Right cardiac atrium (tissue), 5 donors: Measurements from ENCODE around the gene SLC47A1. TPM values are rescaled to one million over a fixed set of nuclear protein-coding genes. Genes with fewer than 3 reads are reported as not detected.
A peak's percentile ranks its signal among the peaks of the same experiment; 100 is the strongest.
"Not testable (repeated sequence)": the region's sequence is repeated elsewhere in the genome, so short reads cannot be mapped to it uniquely, and the experiment has no call there.

ENCODE experiments used
- ATAC-seq, 2 donors: fragments of 200-7000 bp; cut with Tn5 transposase; one replicate each; pipeline versions ENCODE4 v1.8.0 to v1.9.1; 2020; ENCODE audit warnings: moderate library complexity in 2 of 2, mild to moderate bottlenecking in 1 of 2
- DNase-seq, 3 donors: peaks; one replicate each; pipeline ENCODE4 v3.0.0-alpha.2; 2020
- H3K27ac ChIP-seq: one replicate; pipeline ENCODE4 v1.5.1; 2013; ENCODE audit warnings: mild to moderate bottlenecking, low read length, control low read depth, moderate library complexity
- H3K27me3 ChIP-seq: one replicate; pipeline ENCODE4 v1.6.1; 2013; ENCODE audit not compliant: control insufficient read depth, insufficient read depth
- H3K4me1 ChIP-seq: one replicate; pipeline ENCODE4 v1.6.1; 2013; ENCODE audit warnings: low read length; ENCODE audit not compliant: control insufficient read depth, insufficient read depth
- H3K4me3 ChIP-seq: one replicate; pipeline ENCODE4 v1.5.1; 2013; ENCODE audit warnings: low read length, control low read depth
- H3K9me3 ChIP-seq: one replicate; pipeline ENCODE4 v1.6.1; 2013; ENCODE audit warnings: low read length; ENCODE audit not compliant: control insufficient read depth
- WGBS: extraction: QIAGEN DNeasy Blood & Tissue Kit; methylation state at CpG from one replicate; pipeline ENCODE4 v1.1.7; 2013; 5-methylcytosine and 5-hydroxymethylcytosine counted together
- intact Hi-C, 4 donors: fragments of 100-400 bp; cut with DNase I; formaldehyde crosslinking; loops; one replicate each; pipeline versions ENCODE4 v1.11.0 to v1.14.0; 2022 to 2023
- polyA plus RNA-seq: library from polyadenylated mRNA; stranded (reverse); fragments of 200-250 nt; gene quantifications from one replicate; pipeline ENCODE4 v1.2.3, GENCODE V29; 2013
- total RNA-seq, 4 donors: library from RNA; stranded (reverse); fragmentation: NEBNext Ultra II Directional; extraction: Animal tissue kit (Norgen Biotek cat#: 25700); gene quantifications; one replicate each; pipeline ENCODE4 v1.2.1, GENCODE V29; 2021
- donor health status: healthy with polysubstance abuse.
- donor health status: DM: no; HTN: yes; CAD: no.
- donor health status: DM: no; HTN: no; CAD: no.
- donor health status: DM: no; HTN: yes; CAD: no; lungs with severe emphysema.
- donor health status: DM: yes; HTN: yes; CAD: no.

Gene SLC47A1
- total and polyA plus RNA-seq, 5 donors = 0.77 to 2.5 (median 2.1) TPM

DNA sequence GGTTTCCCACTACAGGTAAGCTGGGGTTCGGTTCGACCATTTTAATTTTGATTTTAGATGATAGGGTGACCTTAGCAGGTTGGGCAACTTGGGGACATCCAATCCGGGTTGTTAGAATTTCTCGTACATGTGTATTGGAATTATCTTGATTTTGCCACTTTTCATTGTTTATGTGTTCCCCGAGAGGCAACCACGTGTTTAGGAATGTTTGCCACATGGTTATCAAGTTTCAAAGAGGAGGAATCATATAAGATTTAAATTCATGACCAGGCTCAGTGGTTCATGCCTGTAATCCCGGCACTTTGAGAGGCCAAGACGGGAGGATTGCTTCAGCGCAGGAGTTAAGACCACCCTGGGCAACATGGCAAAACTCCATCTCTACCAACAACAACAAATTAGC lies 10.0 kb upstream of the SLC47A1 start:
- 85% methylated on average over 9 of the region's 9 CpGs for WGBS
- no peaks in the 10 kb centered on the region for H3K9me3 ChIP-seq
- no peaks in the 10 kb centered on the region for H3K4me1 ChIP-seq
- no peaks in the 10 kb centered on the region for H3K27me3 ChIP-seq
- intact Hi-C loops = no loop called here
- H3K4me3 ChIP-seq = no peak overlapping the region
- DNase-seq (no peak), ATAC-seq (no peak)
- no peak overlapping the region for H3K27ac ChIP-seq

DNA sequence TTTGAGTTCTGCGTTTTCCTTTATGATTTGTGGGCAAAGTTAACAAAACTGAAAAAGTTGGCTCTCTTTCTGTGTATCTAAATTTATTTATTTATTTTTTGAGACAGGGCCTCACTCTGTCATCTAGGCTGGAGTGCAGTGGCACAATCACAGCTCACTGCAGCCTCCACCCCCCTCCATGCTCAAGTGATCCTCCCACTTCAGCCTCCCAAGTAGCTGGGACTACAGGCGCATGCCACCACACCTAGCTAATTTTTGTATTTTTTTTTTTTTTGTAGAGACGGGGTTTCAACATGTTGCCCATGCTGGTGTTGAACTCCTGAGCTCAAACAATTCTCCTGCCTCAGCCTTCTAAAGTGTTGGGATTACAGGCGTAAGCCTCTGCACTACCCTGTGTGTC lies 6.7 kb upstream of the SLC47A1 start:
- H3K4me3 ChIP-seq, H3K27me3 ChIP-seq, ATAC-seq, H3K4me1 ChIP-seq, H3K27ac ChIP-seq, DNase-seq, H3K9me3 ChIP-seq, intact Hi-C loops: not testable (repeated sequence)
- 93% methylated on average over 4 of the region's 4 CpGs for WGBS

DNA sequence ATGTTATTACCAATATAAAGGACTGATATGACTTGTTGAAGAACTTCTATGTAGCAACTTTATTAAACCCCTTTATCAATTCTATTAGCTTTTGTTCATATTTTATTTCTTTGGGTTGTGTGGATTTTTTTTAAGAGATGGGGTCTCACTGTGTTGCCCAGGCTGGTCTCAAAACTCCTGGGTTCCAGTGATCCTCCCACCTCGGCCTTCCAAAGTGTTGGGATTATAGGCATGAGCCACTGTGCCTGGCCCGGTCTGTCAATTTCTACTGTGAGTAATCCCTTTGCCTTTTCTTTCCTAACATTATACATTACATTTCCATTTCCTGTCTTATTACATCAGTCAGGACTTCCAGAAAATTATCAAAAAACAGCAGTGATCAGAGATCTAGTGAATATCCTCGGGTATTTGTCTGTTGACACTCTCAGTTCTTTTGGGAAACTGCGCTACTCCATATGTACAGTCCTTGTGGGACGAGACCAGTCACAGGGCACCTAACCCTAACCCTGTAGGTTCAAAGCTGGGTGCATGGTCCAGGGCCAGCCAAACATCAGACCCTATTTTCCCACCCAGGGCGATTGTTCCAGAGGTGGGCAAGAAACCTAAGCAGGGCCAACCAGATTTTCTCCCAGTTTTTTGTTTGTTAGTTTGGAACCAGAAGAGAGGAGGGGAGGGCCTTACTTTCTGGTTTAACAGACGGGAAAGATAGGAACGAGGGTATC lies 1.7 kb upstream of the SLC47A1 start:
- 79% methylated on average over 8 of the region's 8 CpGs for WGBS
- intact Hi-C loops = no loop called here

DNA sequence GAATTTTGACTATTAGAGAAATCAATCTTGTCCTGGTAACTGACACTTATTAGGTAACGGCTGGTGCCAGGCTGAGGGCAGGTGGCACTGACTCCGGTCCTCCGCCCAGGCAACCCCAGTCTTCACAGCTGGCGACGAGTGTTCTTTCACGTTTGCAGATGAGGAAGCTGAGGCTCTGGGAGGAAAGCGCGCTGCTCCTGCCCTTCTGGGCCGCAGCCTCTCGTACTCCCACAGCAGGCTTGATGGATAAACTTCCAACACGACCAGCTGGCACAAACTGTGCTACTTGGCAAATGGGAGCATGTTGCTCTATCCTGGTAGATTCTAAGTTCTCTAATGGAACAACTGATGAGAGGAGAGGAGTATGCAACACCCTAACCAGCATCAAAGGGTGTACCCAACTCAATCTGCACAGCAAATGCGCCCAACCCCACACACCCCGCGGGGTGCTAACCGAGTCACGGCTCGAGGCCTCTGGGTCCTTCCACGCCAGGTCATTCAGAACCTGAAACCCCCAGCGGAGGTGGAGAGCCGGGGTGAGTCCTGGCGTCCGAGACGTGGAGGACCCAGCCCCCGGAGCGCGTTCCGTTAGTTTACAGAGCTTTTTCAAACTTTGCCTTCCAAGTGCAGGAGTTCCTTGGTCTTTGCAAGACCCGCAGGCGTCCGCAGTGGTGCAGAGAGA lies 477 bp upstream of the SLC47A1 start:
- no peak for DNase-seq
- no peaks in the 10 kb centered on the region for H3K4me1 ChIP-seq
- H3K9me3 ChIP-seq = no peaks in the 10 kb centered on the region
- intact Hi-C loops = no loop called here
- no peaks in the 10 kb centered on the region for H3K27me3 ChIP-seq
- 36% methylated on average over 30 of the region's 30 CpGs for WGBS
- no peak overlapping the region for H3K27ac ChIP-seq
- no peak for ATAC-seq
- H3K4me3 ChIP-seq = peak overlapping the region; percentile 60

More for the DNA sequence above, 1.7 kb upstream of the SLC47A1 start:
- H3K27me3 ChIP-seq = no peaks in the 10 kb centered on the region
- no peak for DNase-seq
- no peaks in the 10 kb centered on the region for H3K9me3 ChIP-seq
- ATAC-seq = no peak
- no peaks in the 10 kb centered on the region for H3K4me1 ChIP-seq
- no peak overlapping the region for H3K27ac ChIP-seq
- no peak overlapping the region for H3K4me3 ChIP-seq

DNA sequence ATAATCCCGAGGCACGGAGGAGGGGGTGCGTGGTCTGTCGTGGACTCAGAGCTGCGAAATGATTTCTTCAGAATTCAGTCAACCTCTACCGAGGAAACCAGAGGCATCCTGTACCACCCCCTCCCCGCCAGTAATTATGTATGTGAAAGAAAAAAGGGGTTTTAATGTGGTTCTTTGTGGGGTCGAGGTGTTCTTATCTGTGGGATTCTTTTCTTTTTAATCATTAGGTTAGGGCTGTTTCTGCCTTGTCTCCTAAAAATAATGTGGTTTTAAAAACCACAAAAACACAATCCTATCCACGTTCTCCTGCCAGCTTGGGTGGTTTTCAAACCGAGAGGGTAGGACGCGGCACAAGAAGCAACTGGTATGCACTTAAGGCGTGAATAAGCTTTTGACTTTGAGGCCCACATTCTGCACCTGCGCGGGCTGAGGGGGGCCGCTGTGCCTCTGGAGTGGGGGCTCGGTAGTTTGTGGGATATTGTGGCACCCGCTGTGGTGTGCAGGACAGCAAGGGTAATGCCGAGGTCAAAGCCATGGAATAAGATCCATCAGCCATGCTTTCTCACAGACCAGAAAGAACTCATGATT lies 1.0 kb downstream of the SLC47A1 start:
- H3K4me1 ChIP-seq = no peaks in the 10 kb centered on the region
- H3K9me3 ChIP-seq = no peaks in the 10 kb centered on the region
- no peaks in the 10 kb centered on the region for H3K27me3 ChIP-seq
- no peak for ATAC-seq
- H3K27ac ChIP-seq = no peak overlapping the region
- WGBS = 55% methylated on average over 19 of the region's 19 CpGs
- intact Hi-C loops = no loop called here
- DNase-seq = no peak
- peak overlapping the region; percentile 60 for H3K4me3 ChIP-seq

DNA sequence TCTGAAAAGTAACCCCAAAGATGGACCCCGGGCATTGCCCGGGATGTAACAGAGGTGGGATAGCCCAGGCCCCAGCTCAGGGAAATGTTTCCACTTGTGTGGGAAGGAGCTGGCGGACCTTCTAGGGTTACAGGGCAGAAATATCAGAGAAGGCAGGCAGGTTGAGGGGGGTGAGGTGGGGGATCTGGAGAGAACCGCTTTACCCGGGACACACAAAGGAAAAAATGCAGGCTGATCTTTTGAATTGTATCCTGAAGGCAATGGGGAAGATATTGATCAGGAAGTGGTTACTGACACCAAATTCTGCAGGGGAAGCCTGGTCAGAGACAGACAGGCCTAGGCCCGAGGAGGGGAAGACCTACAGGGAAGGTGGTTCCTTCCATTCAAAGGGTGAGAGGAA lies 3.5 kb downstream of the SLC47A1 start:
- ATAC-seq (no peak), DNase-seq (no peak)
- intact Hi-C loops = no loop called here
- no peaks in the 10 kb centered on the region for H3K9me3 ChIP-seq
- H3K27ac ChIP-seq = no peak overlapping the region
- no peaks in the 10 kb centered on the region for H3K27me3 ChIP-seq
- WGBS = 89% methylated on average over 6 of the region's 6 CpGs
- H3K4me1 ChIP-seq = no peaks in the 10 kb centered on the region
- no peak overlapping the region for H3K4me3 ChIP-seq

DNA sequence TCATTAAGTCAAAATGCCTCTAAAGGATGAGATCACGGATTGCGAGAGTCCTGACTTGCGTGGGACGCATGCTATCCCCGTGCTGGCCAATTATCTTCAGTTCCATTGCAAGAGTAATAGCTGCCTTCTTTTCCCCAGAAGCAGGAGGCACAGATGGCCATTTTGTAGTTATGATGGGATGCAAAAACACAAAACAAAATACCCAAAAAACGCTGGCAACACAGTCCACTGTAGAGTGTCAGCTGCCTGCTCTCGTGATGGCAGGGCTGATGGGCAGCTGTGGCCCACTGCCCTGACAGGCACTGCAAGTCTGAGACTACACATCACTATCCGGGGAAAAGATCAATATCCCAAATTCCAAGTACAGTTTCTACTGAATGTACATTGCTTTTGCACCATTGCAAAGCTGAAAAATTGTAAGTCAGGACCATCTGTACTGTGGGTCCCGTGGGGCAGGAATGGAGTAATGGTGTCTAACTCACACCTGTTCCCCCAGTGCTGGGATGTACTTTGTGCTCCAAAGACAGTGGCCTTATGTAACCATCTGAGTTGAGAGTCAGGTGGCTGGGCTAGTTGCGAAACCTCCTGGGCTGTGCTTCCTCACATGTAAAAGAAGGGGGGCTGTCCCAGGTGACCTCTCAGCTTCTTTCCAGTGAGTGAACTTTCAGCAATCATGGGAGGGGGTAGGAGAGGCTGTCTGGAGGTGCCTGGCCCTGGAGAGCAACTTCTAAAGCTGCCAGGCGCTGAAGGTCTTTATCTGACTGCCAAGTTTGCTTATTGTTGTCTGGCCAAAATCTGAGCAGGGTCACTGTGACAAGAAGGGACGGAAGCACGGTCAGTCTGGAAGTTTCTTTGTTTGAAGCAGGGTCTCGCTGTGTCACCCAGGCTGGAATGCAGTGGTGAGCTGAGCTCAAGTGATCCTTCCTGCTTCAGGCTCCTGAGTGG lies 4.7 kb downstream of the SLC47A1 start:
- no peaks in the 10 kb centered on the region for H3K27me3 ChIP-seq
- H3K9me3 ChIP-seq = no peaks in the 10 kb centered on the region
- H3K4me1 ChIP-seq = no peaks in the 10 kb centered on the region
- intact Hi-C loops = no loop called here
- 78% methylated on average over 14 of the region's 14 CpGs for WGBS
- H3K4me3 ChIP-seq = no peak overlapping the region
- H3K27ac ChIP-seq = no peak overlapping the region
- ATAC-seq = peak in 1 of 2 donors; percentile 38
- DNase-seq = no peak

DNA sequence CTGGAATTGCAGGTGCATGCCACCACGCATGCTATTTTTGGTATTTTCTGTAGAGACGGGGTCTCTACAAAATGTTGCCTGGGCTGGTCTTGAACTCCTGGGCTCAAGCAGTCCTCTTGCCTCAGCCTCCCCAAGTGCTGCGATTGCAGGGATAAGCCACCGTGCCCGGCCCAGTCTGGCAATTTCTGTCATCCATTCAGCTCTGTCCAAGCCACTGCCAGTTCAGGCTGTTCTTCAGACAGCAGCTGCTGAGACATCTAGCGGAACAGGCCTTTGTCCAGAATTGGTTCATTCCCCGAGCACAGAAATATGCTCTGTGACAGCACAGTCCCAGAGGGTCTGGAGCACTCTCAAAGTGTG lies 5.4 kb downstream of the SLC47A1 start:
- Histone ChIP-seq H3K4me1 (no peaks in the 10 kb centered on the region), H3K4me3 (no peak overlapping the region), H3K27ac (no peak overlapping the region), H3K9me3 (no peaks in the 10 kb centered on the region), H3K27me3 (no peaks in the 10 kb centered on the region)
- no peak for DNase-seq
- 83% methylated on average over 7 of the region's 7 CpGs for WGBS
- no peak for ATAC-seq
- intact Hi-C loops = no loop called here

DNA sequence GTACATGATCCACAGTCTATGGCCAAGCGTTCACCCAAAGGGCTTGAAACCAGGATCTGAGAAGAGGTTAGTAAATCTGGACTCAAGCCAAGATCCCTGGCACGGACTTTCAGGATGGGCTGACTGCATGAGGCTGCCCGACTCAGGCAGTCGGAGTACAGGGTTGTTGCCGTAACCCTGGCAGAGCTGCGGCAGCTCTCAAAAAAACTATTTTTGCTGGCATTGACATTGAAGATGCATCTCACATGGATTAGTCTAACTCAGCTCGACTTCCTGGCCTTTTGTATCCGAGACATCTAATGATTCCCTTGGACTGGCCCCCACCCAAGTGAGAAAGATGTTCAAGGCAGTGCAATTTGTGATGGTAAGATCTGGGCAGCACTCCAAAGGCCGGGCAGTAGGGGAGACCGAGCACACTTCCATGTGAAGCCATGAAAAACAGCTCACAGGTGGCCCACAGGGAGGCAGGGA lies 6.2 kb downstream of the SLC47A1 start:
- H3K9me3 ChIP-seq = no peaks in the 10 kb centered on the region
- H3K4me3 ChIP-seq = no peak overlapping the region
- ATAC-seq (peak in 1 of 2 donors; percentile 18), DNase-seq (no peak)
- WGBS = 76% methylated on average over 10 of the region's 10 CpGs
- no peak overlapping the region for H3K27ac ChIP-seq
- intact Hi-C loops = no loop called here
- H3K27me3 ChIP-seq = no peaks in the 10 kb centered on the region
- H3K4me1 ChIP-seq = no peaks in the 10 kb centered on the region

DNA sequence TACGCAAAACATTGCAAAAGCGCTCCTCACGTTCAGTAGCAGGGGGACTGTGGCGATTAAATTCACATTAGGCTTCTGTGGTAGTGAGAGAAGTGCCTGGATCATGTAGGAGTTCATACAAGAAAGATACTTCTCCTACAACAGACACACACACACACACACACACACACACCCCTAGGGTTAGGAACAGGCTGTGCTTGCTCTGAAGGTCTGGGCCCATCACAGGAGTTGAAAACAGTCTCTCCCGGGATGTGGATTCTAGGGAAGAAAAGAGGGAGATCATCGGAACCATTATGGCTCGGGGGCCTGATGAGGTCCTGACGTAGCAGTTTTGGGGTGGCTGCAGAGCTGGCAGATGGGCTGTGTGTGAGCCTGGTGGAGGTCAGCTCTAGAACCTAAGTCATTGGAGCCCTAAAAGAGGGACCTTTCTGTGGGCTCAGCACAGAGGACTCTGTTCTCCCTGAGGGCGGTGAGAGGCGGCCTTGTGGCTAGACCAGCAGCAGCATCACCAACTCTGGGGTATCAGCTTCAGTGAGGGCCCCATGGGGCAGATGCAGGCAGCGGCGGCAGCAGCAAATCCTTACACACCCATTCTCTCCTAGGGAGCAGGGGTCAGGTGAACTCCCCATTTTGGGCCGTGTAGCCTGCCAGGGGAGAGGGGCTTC lies 7.2 kb downstream of the SLC47A1 start:
- ATAC-seq = no peak
- no peak overlapping the region for H3K27ac ChIP-seq
- H3K4me1 ChIP-seq = no peaks in the 10 kb centered on the region
- DNase-seq = no peak
- H3K9me3 ChIP-seq = no peaks in the 10 kb centered on the region
- no peaks in the 10 kb centered on the region for H3K27me3 ChIP-seq
- WGBS = 90% methylated on average over 13 of the region's 13 CpGs
- no peak overlapping the region for H3K4me3 ChIP-seq
- intact Hi-C loops = no loop called here
